Measurements from ENCODE around the gene SSBP3. TPM values are rescaled to one million over a fixed set of nuclear protein-coding genes. Genes with fewer than 3 reads are reported as not detected.

SSBP3 gene
- polyA plus RNA-seq, 1 donor (not counting 4 experiments of a cell fraction or from before 2014, with no cell fraction given): 16.9 TPM

DNA sequence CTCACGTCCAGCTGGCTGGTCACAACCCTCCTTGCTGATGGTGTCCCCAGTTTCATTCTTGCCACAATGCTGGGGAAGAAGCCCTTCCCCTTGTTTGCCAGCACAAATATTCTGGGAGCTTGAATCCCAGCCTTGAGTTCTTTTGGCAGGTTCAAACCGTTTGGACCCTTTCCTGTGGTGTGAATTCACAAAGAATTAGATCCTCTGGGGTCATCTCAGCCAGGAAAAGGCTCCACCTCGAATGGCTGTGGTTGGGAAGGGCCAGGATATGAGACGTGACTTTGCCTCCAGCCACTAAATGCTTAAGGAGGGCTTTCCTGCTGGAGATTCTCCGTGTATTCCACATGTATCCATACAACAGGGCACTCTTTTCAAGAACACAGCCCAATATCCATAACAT lies 139.3 kb downstream of the SSBP3 start:
- TF ChIP-seq CTCF (optimal IDR thresholded peaks at IDR 0.05 in 1 of 3, IDR thresholded peaks at IDR 0.05 in 1 of 3, conservative IDR thresholded peaks at IDR 0.05 in 1 of 3; ENCODE audit: extremely low read depth in 1 of 3, insufficient read depth in 2 of 3, low read length in 3 of 3) (no peak), EZH2 (IDR thresholded peaks at IDR 0.05; ENCODE audit: low read length) (no peak)
- Histone ChIP-seq H2AFZ (ENCODE audit: control insufficient read depth, low read length) (no peak overlapping the region), H3K4me3 (ENCODE audit: control insufficient read depth in 2 of 3, extremely low read depth in 1 of 3, insufficient read depth in 2 of 3, low read depth in 1 of 3, low read length in 3 of 3) (no peak overlapping the region), H3K9ac (ENCODE audit: control insufficient read depth, extremely low read depth, insufficient read depth, low read length) (no peak overlapping the region), H3K9me3 (ENCODE audit: control insufficient read depth, low read depth, low read length) (no peaks in the 10 kb centered on the region), H3K27me3 (ENCODE audit: control insufficient read depth, extremely low read depth, insufficient read depth, low read length) (no peaks in the 10 kb centered on the region), H3K4me2 (ENCODE audit: control insufficient read depth, extremely low read depth, insufficient read depth, low read depth, low read length) (no peak overlapping the region), H3K79me2 (ENCODE audit: control insufficient read depth, insufficient read depth, low read length) (no peaks in the 10 kb centered on the region), H3K27ac (ENCODE audit: control insufficient read depth, insufficient read depth, low read length) (no peak overlapping the region), H4K20me1 (ENCODE audit: control insufficient read depth, extremely low read depth, insufficient read depth, low read length) (no peaks in the 10 kb centered on the region), H3K36me3 (ENCODE audit: control insufficient read depth in 2 of 2, extremely low read depth in 1 of 2, insufficient read depth in 2 of 2, low read length in 2 of 2) (peaks cover 4 to 5% of the 10 kb centered on the region in 2 experiments), H3K4me1 (ENCODE audit: control insufficient read depth, extremely low read depth, insufficient read depth, low read length) (peaks cover 8% of the 10 kb centered on the region), H3K9me1 (ENCODE audit: control insufficient read depth, extremely low read depth, insufficient read depth, low read length) (no peaks in the 10 kb centered on the region)
- no peak for FAIRE-seq
- no peak for DNase-seq (ENCODE audit: low read depth, low spot score)
- dilution Hi-C loops (cut with MboI; ENCODE audit: extremely low pct_ligation_motif_present, low sequenced_read_pairs): no loop called here

DNA sequence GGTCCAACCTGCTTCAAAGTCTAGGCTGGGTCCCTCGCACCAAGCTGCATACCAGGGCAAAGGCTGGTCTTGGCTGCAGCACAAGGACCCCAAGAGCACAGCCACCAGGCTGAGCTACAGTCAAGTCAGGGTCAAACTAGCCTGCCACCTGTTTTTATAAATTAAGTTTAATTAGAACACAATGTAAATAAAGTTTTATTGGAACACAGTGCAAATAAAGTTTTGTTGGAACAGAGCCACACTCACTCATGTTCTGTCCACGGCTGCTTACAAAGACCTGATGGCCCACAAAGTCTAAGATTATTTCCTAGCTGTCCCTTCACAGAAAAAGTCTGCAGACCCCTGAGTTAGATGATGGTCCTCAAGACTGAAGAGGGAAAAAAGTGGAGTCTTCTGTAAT lies 140.0 kb downstream of the SSBP3 start:
- H3K4me1 ChIP-seq (ENCODE audit: control insufficient read depth, extremely low read depth, insufficient read depth, low read length): peaks cover 8% of the 10 kb centered on the region
- dilution Hi-C loops (cut with MboI; ENCODE audit: extremely low pct_ligation_motif_present, low sequenced_read_pairs): no loop called here
- H3K27ac ChIP-seq (ENCODE audit: control insufficient read depth, insufficient read depth, low read length): no peak overlapping the region
- no peaks in the 10 kb centered on the region for H3K79me2 ChIP-seq (ENCODE audit: control insufficient read depth, insufficient read depth, low read length)
- H3K4me3 ChIP-seq (ENCODE audit: control insufficient read depth in 2 of 3, extremely low read depth in 1 of 3, insufficient read depth in 2 of 3, low read depth in 1 of 3, low read length in 3 of 3): no peak overlapping the region
- H3K36me3 ChIP-seq (ENCODE audit: control insufficient read depth in 2 of 2, extremely low read depth in 1 of 2, insufficient read depth in 2 of 2, low read length in 2 of 2): peaks cover 3 to 5% of the 10 kb centered on the region in 2 experiments
- H2AFZ ChIP-seq (ENCODE audit: control insufficient read depth, low read length): no peak overlapping the region
- no peak overlapping the region for H3K4me2 ChIP-seq (ENCODE audit: control insufficient read depth, extremely low read depth, insufficient read depth, low read depth, low read length)
- DNase-seq (ENCODE audit: low read depth, low spot score): no peak
- no peak for FAIRE-seq
- no peaks in the 10 kb centered on the region for H3K9me1 ChIP-seq (ENCODE audit: control insufficient read depth, extremely low read depth, insufficient read depth, low read length)
- H4K20me1 ChIP-seq (ENCODE audit: control insufficient read depth, extremely low read depth, insufficient read depth, low read length): no peaks in the 10 kb centered on the region
- H3K9ac ChIP-seq (ENCODE audit: control insufficient read depth, extremely low read depth, insufficient read depth, low read length): no peak overlapping the region
- no peaks in the 10 kb centered on the region for H3K27me3 ChIP-seq (ENCODE audit: control insufficient read depth, extremely low read depth, insufficient read depth, low read length)
- H3K9me3 ChIP-seq (ENCODE audit: control insufficient read depth, low read depth, low read length): no peaks in the 10 kb centered on the region
- TF ChIP-seq EZH2 (IDR thresholded peaks at IDR 0.05; ENCODE audit: low read length) (no peak), CTCF (optimal IDR thresholded peaks at IDR 0.05 in 1 of 3, IDR thresholded peaks at IDR 0.05 in 1 of 3, conservative IDR thresholded peaks at IDR 0.05 in 1 of 3; ENCODE audit: extremely low read depth in 1 of 3, insufficient read depth in 2 of 3, low read length in 3 of 3) (no peak)
